ENCODE results near the gene SMCO2. TPM values are rescaled to one million over a fixed set of nuclear protein-coding genes. Genes with fewer than 3 reads are reported as not detected.

The SMCO2 gene
- total and polyA plus RNA-seq, 7 experiments from 2014 or later = 0.99 TPM; not detected in 6

DNA sequence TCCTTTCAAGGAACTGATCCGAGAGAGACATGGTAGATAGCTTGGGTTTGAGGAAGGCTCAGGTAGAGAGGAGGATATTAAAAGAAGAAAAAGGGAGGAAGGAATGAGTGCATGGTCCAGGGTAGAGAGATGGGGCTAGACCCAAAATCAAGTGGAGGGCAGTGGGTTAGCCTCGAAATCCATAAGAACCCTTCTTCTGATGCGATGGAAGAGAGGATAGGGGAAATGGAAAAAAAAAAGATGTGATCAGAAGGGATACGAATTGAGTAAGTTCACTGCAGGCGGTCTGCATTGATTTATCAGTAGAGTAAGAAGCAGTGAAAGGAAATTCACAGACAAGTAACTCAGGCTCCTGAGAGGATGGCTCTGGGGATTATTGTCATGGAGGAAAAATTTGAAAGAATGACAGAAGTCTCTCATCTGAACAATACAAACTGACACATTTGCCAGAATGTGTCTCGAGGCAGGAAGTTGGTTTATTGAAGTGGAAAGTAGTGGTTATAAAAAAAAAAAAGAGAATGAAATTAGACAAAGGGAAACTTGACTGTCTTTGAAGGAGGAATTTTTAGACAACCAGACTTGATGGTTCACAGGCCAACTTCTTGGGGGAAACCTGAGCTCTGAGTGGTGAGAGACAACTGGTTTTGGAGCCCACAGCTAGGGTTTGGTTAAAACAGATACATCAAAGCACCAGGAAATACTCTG, 87.7 kb downstream of the SMCO2 start:
- ATAC-seq (peak; percentile 83), DNase-seq (peak in 8 of 9 donors; percentile 26 to 62 (median 54))
- intact Hi-C loops (cut with micrococcal nuclease) = loop anchor here (1.0 to 5.0 kb wide), 2 partner anchors 10 to 53 kb away; partner anchors contain the start of gene PPFIBP1 (in 2 of the 2)
- H3K4me3 Mint-ChIP-seq = peak overlapping the region; percentile 2 to 78 (median 60)
- no peaks in the 10 kb centered on the region for H3K9me3 ChIP-seq (ENCODE audit: control insufficient read depth in 2 of 3, low read length in 3 of 3)
- no peak overlapping the region for H3K4me3 ChIP-seq (ENCODE audit: low read length)
- peaks cover 0 to 10% (median 0%) of the 10 kb centered on the region in 5 donors for H3K27me3 Mint-ChIP-seq
- no peaks in the 10 kb centered on the region for H3K36me3 ChIP-seq (ENCODE audit: control insufficient read depth in 2 of 3, insufficient read depth in 3 of 3, low read length in 3 of 3)
- H3K36me3 Mint-ChIP-seq = peaks cover 0 to 14% (median 0%) of the 10 kb centered on the region in 5 donors
- no peak overlapping the region for H3K27ac ChIP-seq (ENCODE audit: low read depth, low read length)
- H3K9me3 Mint-ChIP-seq = no peaks in the 10 kb centered on the region
- POLR2A ChIA-PET = interaction anchor here (1.1 kb wide), 1 partner anchor 11 kb away, joined by 6 read pairs; no protein-coding TSS in a partner anchor
- CTCF ChIA-PET = interaction anchor here (0.9 kb wide), 1 partner anchor 520 kb away, joined by 4 read pairs; the partner anchor contains the start of gene TM7SF3
- peak overlapping the region; percentile 2 to 86 (median 62) for H3K27ac Mint-ChIP-seq
- peaks cover 11 to 16% of the 10 kb centered on the region in 2 donors for H3K4me1 ChIP-seq (ENCODE audit: control insufficient read depth in 2 of 2, insufficient read depth in 2 of 2, low read length in 2 of 2)
- no peaks in the 10 kb centered on the region for H3K27me3 ChIP-seq (ENCODE audit: control insufficient read depth in 2 of 2, insufficient read depth in 2 of 2, low read length in 2 of 2)
- H3K4me1 Mint-ChIP-seq = peaks cover 18 to 49% (median 39%) of the 10 kb centered on the region in 7 donors

DNA sequence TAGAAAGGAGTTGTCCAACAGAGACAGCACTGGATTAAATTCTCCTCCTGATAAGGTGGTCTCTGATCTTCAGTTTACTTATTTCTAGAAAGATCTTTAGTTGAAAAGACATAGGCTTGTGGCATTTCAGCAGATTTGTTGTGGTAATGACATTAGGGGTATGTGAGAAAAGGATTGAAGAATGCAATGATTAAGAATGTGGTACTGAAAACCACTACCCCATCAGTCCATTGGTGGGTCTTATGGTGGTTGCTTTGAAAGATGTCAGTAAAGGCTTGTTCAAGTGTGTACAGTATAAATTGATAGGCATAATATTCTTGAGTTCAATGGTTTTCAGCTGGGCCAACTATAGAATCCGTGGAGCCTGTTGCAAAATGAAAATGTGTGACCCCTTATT, 88.2 kb downstream of the SMCO2 start:
- H3K4me1 Mint-ChIP-seq = peaks cover 18 to 49% (median 39%) of the 10 kb centered on the region in 7 donors
- peak overlapping the region; percentile 2 to 78 (median 60) for H3K4me3 Mint-ChIP-seq
- Histone ChIP-seq H3K4me3 (ENCODE audit: low read length) (no peak overlapping the region), H3K36me3 (ENCODE audit: control insufficient read depth in 2 of 3, insufficient read depth in 3 of 3, low read length in 3 of 3) (no peaks in the 10 kb centered on the region), H3K9me3 (ENCODE audit: control insufficient read depth in 2 of 3, low read length in 3 of 3) (no peaks in the 10 kb centered on the region), H3K4me1 (ENCODE audit: control insufficient read depth in 2 of 2, insufficient read depth in 2 of 2, low read length in 2 of 2) (peaks cover 11 to 16% of the 10 kb centered on the region in 2 donors), H3K27me3 (ENCODE audit: control insufficient read depth in 2 of 2, insufficient read depth in 2 of 2, low read length in 2 of 2) (no peaks in the 10 kb centered on the region), H3K27ac (ENCODE audit: low read depth, low read length) (no peak overlapping the region)
- H3K36me3 Mint-ChIP-seq = peaks cover 0 to 14% (median 0%) of the 10 kb centered on the region in 5 donors
- DNase-seq = no peak
- POLR2A ChIA-PET = interaction anchor here (0.6 to 1.1 kb wide), 2 partner anchors 12 to 1632 kb away, joined by 6 to 7 read pairs; no protein-coding TSS in a partner anchor
- intact Hi-C loops (cut with micrococcal nuclease) = loop anchor here (1.0 to 5.0 kb wide), 2 partner anchors 10 to 53 kb away; partner anchors contain the start of gene PPFIBP1 (in 2 of the 2)
- H3K27ac Mint-ChIP-seq = peak overlapping the region; percentile 2 to 86 (median 62)
- no peak for ATAC-seq
- CTCF ChIA-PET = interaction anchor here (0.6 to 0.9 kb wide), 3 partner anchors 521 to 1616 kb away, joined by 3 to 4 read pairs (median 4); partner anchors contain the start of gene TM7SF3
- H3K9me3 Mint-ChIP-seq = no peaks in the 10 kb centered on the region
- peaks cover 0 to 10% (median 0%) of the 10 kb centered on the region in 5 donors for H3K27me3 Mint-ChIP-seq

DNA sequence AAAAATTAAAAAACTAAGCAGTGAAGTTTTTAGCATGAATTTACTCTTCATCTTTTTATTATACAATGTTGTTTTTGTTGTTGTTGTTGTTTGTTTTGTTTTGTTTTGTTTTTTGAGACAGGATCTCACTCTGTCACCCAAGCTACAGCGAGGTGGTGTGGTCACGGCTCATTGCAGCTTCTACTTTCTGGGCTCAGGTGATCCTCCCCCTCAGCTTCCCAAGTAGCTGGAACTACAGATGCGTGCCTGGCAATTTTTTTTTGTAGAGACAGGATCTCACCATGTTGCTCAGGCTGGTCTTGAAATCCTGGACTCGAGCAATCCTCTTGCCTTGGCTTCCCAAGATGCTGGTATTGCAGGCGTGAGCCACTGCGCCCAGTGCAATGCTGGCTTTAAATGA, 88.8 kb downstream of the SMCO2 start:
- peaks cover 11 to 16% of the 10 kb centered on the region in 2 donors for H3K4me1 ChIP-seq (ENCODE audit: control insufficient read depth in 2 of 2, insufficient read depth in 2 of 2, low read length in 2 of 2)
- no peak for DNase-seq
- ChIA-PET CTCF (interaction anchor here (0.6 to 0.9 kb wide), 3 partner anchors 521 to 1615 kb away, joined by 3 to 4 read pairs (median 4); partner anchors contain the start of gene TM7SF3), POLR2A (interaction anchor here (0.6 to 1.1 kb wide), 2 partner anchors 12 to 1631 kb away, joined by 6 to 7 read pairs; no protein-coding TSS in a partner anchor)
- intact Hi-C loops (cut with micrococcal nuclease) = no loop called here
- peaks cover 0 to 10% (median 0%) of the 10 kb centered on the region in 5 donors for H3K27me3 Mint-ChIP-seq
- no peaks in the 10 kb centered on the region for H3K27me3 ChIP-seq (ENCODE audit: control insufficient read depth in 2 of 2, insufficient read depth in 2 of 2, low read length in 2 of 2)
- H3K4me3 ChIP-seq (ENCODE audit: low read length) = no peak overlapping the region
- H3K9me3 Mint-ChIP-seq = no peaks in the 10 kb centered on the region
- H3K36me3 Mint-ChIP-seq = peaks cover 0 to 14% (median 0%) of the 10 kb centered on the region in 5 donors
- no peaks in the 10 kb centered on the region for H3K9me3 ChIP-seq (ENCODE audit: control insufficient read depth in 2 of 3, low read length in 3 of 3)
- H3K27ac ChIP-seq (ENCODE audit: low read depth, low read length) = no peak overlapping the region
- no peak for ATAC-seq
- no peak overlapping the region for H3K27ac Mint-ChIP-seq
- no peaks in the 10 kb centered on the region for H3K36me3 ChIP-seq (ENCODE audit: control insufficient read depth in 2 of 3, insufficient read depth in 3 of 3, low read length in 3 of 3)
- H3K4me3 Mint-ChIP-seq = no peak overlapping the region
- H3K4me1 Mint-ChIP-seq = peaks cover 18 to 49% (median 39%) of the 10 kb centered on the region in 7 donors

- Mint-ChIP-seq H3K27ac (peak overlapping the region in 1 of 9 donors; percentile 9), H3K4me3 (no peak overlapping the region), H3K27me3 (peaks cover 0 to 12% (median 0%) of the 10 kb centered on the region in 5 donors), H3K9me3 (no peaks in the 10 kb centered on the region), H3K36me3 (peaks cover 0 to 16% (median 0%) of the 10 kb centered on the region in 5 donors), H3K4me1 (peaks cover 18 to 53% (median 39%) of the 10 kb centered on the region in 7 donors)
- DNase-seq (no peak), ATAC-seq (no peak)
- Histone ChIP-seq H3K9me3 (ENCODE audit: control insufficient read depth in 2 of 3, low read length in 3 of 3) (no peaks in the 10 kb centered on the region), H3K4me1 (ENCODE audit: control insufficient read depth in 2 of 2, insufficient read depth in 2 of 2, low read length in 2 of 2) (peaks cover 11 to 16% of the 10 kb centered on the region in 2 donors), H3K27ac (ENCODE audit: low read depth, low read length) (no peak overlapping the region), H3K36me3 (ENCODE audit: control insufficient read depth in 2 of 3, insufficient read depth in 3 of 3, low read length in 3 of 3) (no peaks in the 10 kb centered on the region), H3K27me3 (ENCODE audit: control insufficient read depth in 2 of 2, insufficient read depth in 2 of 2, low read length in 2 of 2) (no peaks in the 10 kb centered on the region), H3K4me3 (ENCODE audit: low read length) (no peak overlapping the region)
- ChIA-PET CTCF (no interaction called here), POLR2A (no interaction called here)
- intact Hi-C loops (cut with micrococcal nuclease) = no loop called here
Measured at GRCh38 chr12:27537855-27538675, 91.5 kb downstream of the SMCO2 start.

GRCh38 chr12:27539191-27539631, 92.7 kb downstream of the SMCO2 start:
- ChIA-PET POLR2A (no interaction called here), CTCF (no interaction called here)
- no peak overlapping the region for H3K4me3 ChIP-seq (ENCODE audit: low read length)
- Mint-ChIP-seq H3K4me3 (no peak overlapping the region), H3K36me3 (peaks cover 0 to 16% (median 1%) of the 10 kb centered on the region in 5 donors), H3K27ac (no peak overlapping the region), H3K4me1 (peaks cover 8 to 43% (median 29%) of the 10 kb centered on the region in 7 donors), H3K9me3 (peaks cover 0 to 1% (median 0%) of the 10 kb centered on the region in 11 donors), H3K27me3 (peaks cover 0 to 11% (median 0%) of the 10 kb centered on the region in 5 donors)
- no peaks in the 10 kb centered on the region for H3K36me3 ChIP-seq (ENCODE audit: control insufficient read depth in 2 of 3, insufficient read depth in 3 of 3, low read length in 3 of 3)
- DNase-seq (no peak), ATAC-seq (no peak)
- peaks cover 7 to 8% of the 10 kb centered on the region in 2 donors for H3K4me1 ChIP-seq (ENCODE audit: control insufficient read depth in 2 of 2, insufficient read depth in 2 of 2, low read length in 2 of 2)
- no peaks in the 10 kb centered on the region for H3K9me3 ChIP-seq (ENCODE audit: control insufficient read depth in 2 of 3, low read length in 3 of 3)
- no peak overlapping the region for H3K27ac ChIP-seq (ENCODE audit: low read depth, low read length)
- no peaks in the 10 kb centered on the region for H3K27me3 ChIP-seq (ENCODE audit: control insufficient read depth in 2 of 2, insufficient read depth in 2 of 2, low read length in 2 of 2)
- intact Hi-C loops (cut with micrococcal nuclease) = no loop called here
